ENCODE data around the gene NME4. TPM values are rescaled to one million over a fixed set of nuclear protein-coding genes. Genes with fewer than 3 reads are reported as not detected.

NME4 gene
- total RNA-seq (2013; cell fraction: nucleolus; rRNA removed) = 20.8 and 21.3 TPM in 2 replicates
- total RNA-seq (2014; rRNA removed) (123 and 142 TPM in 2 replicates), total RNA-seq (2014; rRNA removed; fragmentation: Illumina TruSeq; extraction: Trizol) (60.4 and 63.0 TPM in 2 replicates), total RNA-seq (2021) (133 and 141 TPM in 2 replicates), polyA plus RNA-seq (2011; rRNA removed) (5.0 and 11.1 TPM in 2 replicates), polyA plus RNA-seq (2014; fragmentation: Illumina TruSeq; extraction: Trizol) (28.2 and 60.5 TPM in 2 replicates), polyA plus RNA-seq (2014; fragmentation: Nextera tagmentation; extraction: Ambion mirVana) (10 to 100 TPM; 11.0 to 15.3 TPM), polyA plus RNA-seq (2014; rRNA removed) (235 and 245 TPM in 2 replicates), polyA plus RNA-seq (2016; fragmentation: Nextera tagmentation; extraction: Ambion mirVana) (100 to 1,000 TPM; 132 to 161 TPM), polyA minus RNA-seq (2011; rRNA and poly(A)+ RNA removed) (2.3 and 4.6 TPM in 2 replicates), Bru-seq, nascent RNA (percentile 56 among the genes with signal in this experiment), BruChase-seq, experiment 1, labeled RNA remaining after a 6-hour chase (percentile 62 among the genes with signal in this experiment), BruChase-seq, experiment 2, labeled RNA remaining after a 2-hour chase (percentile 52 among the genes with signal in this experiment)
- 39.2 TPM for polyA plus RNA-seq (2011; ENCODE audit: low read depth)
- polyA plus RNA-seq (2011; cell fraction: cytosol; rRNA removed) = 14.1 and 21.2 TPM in 2 replicates
- polyA plus RNA-seq (2011; cell fraction: nucleus; rRNA removed) = 11.7 and 12.6 TPM in 2 replicates
- 101 and 103 TPM in 2 replicates for polyA plus RNA-seq (2012)
- polyA minus RNA-seq (2011; cell fraction: cytosol; rRNA and poly(A)+ RNA removed) = 12.4 and 18.3 TPM in 2 replicates
- 1.5 and 2.6 TPM in 2 replicates for polyA minus RNA-seq (2011; cell fraction: nucleus; rRNA and poly(A)+ RNA removed)
- long read RNA-seq, experiment 1, partial matches to known transcripts = 0 of 4 reads
- long read RNA-seq, experiment 1, other reads (novel, unspliced or antisense) = 0 of 4 reads
- long read RNA-seq, experiment 2, partial matches to known transcripts = 0 of 1 reads
- long read RNA-seq, experiment 2, other reads (novel, unspliced or antisense) = 1 of 1 reads

DNA sequence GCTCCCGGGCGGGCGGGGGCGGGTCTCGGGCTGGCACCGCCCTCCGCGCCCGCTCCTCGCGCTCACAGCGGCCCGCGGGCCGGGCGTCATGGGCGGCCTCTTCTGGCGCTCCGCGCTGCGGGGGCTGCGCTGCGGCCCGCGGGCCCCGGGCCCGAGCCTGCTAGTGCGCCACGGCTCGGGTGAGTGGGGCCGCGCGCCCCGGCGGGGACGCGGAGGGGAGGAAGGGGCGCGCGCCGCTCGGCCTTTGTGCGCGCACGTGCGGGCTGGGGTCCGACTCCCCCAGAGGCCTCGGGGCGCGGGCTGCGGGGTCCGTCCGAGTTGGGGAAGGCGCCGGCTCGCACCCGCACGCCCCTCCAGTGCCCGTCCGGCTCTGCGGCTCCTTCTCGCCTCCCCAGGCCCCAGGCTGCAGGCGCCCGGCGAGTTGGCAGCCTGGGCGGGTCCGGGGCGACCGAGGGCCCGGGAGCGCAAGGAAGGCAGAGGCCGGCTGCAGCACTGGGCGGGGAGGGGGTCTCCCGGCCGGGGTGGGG lies at the start of gene NME4:
Gene NME4, plus strand, starts transcription at position 65 of the 527 bp plus-strand sequence. Its CDS starts 24 bp downstream, at position 89.
- 2% methylated on average over 30 of the region's 75 CpGs for WGBS (ENCODE audit: insufficient coverage, insufficient replicate concordance, low lambda C conversion rate, missing lambda C conversion rate)
- no peak for FAIRE-seq
- SMC1A ChIA-PET (ENCODE audit: uncharacterized antibody, unreplicated experiment) = no interaction called here
- no peak for TF ChIP-seq ZBED1 (IDR thresholded peaks at IDR 0.05; ENCODE audit: borderline replicate concordance)
- TF ChIP-seq SREBF2 (IDR thresholded peaks at IDR 0.05; ENCODE audit: low read length) = no peak
- no peak for TF ChIP-seq WRNIP1 (IDR thresholded peaks at IDR 0.05; ENCODE audit: borderline replicate concordance, low read depth, low read length)
- TF ChIP-seq TAF1 (IDR thresholded peaks at IDR 0.05; ENCODE audit: borderline replicate concordance, low read depth, low read length) = peak; percentile 48; the same call in 1 of the 2 replicates
- TF ChIP-seq POLR2AphosphoS5 (IDR thresholded peaks at IDR 0.05; ENCODE audit: low read length) = no peak
- no peak for TF ChIP-seq ZNF384 (IDR thresholded peaks at IDR 0.05; ENCODE audit: borderline replicate concordance, low read depth, low read length)
- TF ChIP-seq, protein P1, sequence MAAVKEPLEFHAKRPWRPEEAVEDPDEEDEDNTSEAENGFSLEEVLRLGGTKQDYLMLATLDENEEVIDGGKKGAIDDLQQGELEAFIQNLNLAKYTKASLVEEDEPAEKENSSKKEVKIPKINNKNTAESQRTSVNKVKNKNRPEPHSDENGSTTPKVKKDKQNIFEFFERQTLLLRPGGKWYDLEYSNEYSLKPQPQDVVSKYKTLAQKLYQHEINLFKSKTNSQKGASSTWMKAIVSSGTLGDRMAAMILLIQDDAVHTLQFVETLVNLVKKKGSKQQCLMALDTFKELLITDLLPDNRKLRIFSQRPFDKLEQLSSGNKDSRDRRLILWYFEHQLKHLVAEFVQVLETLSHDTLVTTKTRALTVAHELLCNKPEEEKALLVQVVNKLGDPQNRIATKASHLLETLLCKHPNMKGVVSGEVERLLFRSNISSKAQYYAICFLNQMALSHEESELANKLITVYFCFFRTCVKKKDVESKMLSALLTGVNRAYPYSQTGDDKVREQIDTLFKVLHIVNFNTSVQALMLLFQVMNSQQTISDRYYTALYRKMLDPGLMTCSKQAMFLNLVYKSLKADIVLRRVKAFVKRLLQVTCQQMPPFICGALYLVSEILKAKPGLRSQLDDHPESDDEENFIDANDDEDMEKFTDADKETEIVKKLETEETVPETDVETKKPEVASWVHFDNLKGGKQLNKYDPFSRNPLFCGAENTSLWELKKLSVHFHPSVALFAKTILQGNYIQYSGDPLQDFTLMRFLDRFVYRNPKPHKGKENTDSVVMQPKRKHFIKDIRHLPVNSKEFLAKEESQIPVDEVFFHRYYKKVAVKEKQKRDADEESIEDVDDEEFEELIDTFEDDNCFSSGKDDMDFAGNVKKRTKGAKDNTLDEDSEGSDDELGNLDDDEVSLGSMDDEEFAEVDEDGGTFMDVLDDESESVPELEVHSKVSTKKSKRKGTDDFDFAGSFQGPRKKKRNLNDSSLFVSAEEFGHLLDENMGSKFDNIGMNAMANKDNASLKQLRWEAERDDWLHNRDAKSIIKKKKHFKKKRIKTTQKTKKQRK (IDR thresholded peaks at IDR 0.05; ENCODE audit: low read depth, low read length) = no peak
- TF ChIP-seq CBX3 (IDR thresholded peaks at IDR 0.05; ENCODE audit: borderline replicate concordance, low read depth) = no peak
- TF ChIP-seq MXI1 (IDR thresholded peaks at IDR 0.05; ENCODE audit: low read depth, low read length) = no peak
- no peak for TF ChIP-seq NFYA (IDR thresholded peaks at IDR 0.05; ENCODE audit: borderline replicate concordance, low read depth, low read length)
- TF ChIP-seq RELA (IDR thresholded peaks at IDR 0.05; ENCODE audit: borderline replicate concordance, partially characterized antibody) = no peak
- TF ChIP-seq HDGF (IDR thresholded peaks at IDR 0.05) = no peak
- no peak for TF ChIP-seq PRDM15 (CRISPR knock-in tag; IDR thresholded peaks at IDR 0.05)

More for the DNA sequence above, at the start of gene NME4:
- CTCF ChIA-PET = no interaction called here
- ATAC-seq (no peak; the same call in 2 of the 3 replicates), DNase-seq (ENCODE audit: low read depth, low spot score) (no peak)
- no TSS peak for BruUV-seq (replicated peaks)
- intact Hi-C loops (cut with micrococcal nuclease; ENCODE audit: unreplicated experiment) (loop anchor here (10.0 kb wide), 2 partner anchors 98 to 268 kb away; partner anchors contain the start of gene RHOT2), in situ Hi-C loops (cut with MboI) (loop anchor here (10.0 kb wide), 1 partner anchor 268 kb away; the partner anchor contains the start of gene RHOT2)
- Histone ChIP-seq H3K27me3 (replicated peaks in 1 of 2; ENCODE audit: control insufficient read depth in 2 of 2, insufficient read depth in 2 of 2, low read length in 1 of 2) (no peaks in the 10 kb centered on the region), H3K27ac (ENCODE audit: control insufficient read depth, insufficient read depth) (peak within 1 kb of the TSS; percentile 44; the same call in 1 of the 2 replicates), H3K36me3 (ENCODE audit: control insufficient read depth in 2 of 2, insufficient read depth in 2 of 2, low read length in 1 of 2) (no peaks in the 10 kb centered on the region), H3K4me3 (peak within 1 kb of the TSS; percentile 57), H3K9me3 (replicated peaks; ENCODE audit: control insufficient read depth, insufficient read depth, low read length) (no peaks in the 10 kb centered on the region; the same call in 2 of the 3 replicates), H3K9ac (ENCODE audit: control insufficient read depth, insufficient read depth, low read length) (peak within 1 kb of the TSS; percentile 76), H3K79me2 (ENCODE audit: control insufficient read depth, insufficient read depth, low read length) (peaks cover 2% of the 10 kb centered on the region; the same call in 1 of the 2 replicates), H4K20me1 (ENCODE audit: control insufficient read depth, insufficient read depth) (no peaks in the 10 kb centered on the region), H3K4me1 (ENCODE audit: control insufficient read depth, insufficient read depth, low read length) (peaks cover 11% of the 10 kb centered on the region; the same call in 1 of the 2 replicates), H2AFZ (ENCODE audit: control insufficient read depth, low read depth, low read length) (peak within 1 kb of the TSS; percentile 71), H3K4me2 (ENCODE audit: control insufficient read depth, insufficient read depth) (peak within 1 kb of the TSS; percentile 82)
- POLR2A ChIA-PET = interaction anchor here (0.6 kb wide), 1 partner anchor 27 kb away, joined by 4 read pairs; the partner anchor contains the start of gene MRPL28
- RAD21 ChIA-PET (ENCODE audit: unreplicated experiment) = no interaction called here
